ENCODE results near the gene HADHA. TPM values are rescaled to one million over a fixed set of nuclear protein-coding genes. Genes with fewer than 3 reads are reported as not detected.
A peak's percentile ranks its signal among the peaks of the same experiment; 100 is the strongest.

The HADHA gene
- total RNA-seq, 1 donor from 2014 or later: 120 TPM

DNA sequence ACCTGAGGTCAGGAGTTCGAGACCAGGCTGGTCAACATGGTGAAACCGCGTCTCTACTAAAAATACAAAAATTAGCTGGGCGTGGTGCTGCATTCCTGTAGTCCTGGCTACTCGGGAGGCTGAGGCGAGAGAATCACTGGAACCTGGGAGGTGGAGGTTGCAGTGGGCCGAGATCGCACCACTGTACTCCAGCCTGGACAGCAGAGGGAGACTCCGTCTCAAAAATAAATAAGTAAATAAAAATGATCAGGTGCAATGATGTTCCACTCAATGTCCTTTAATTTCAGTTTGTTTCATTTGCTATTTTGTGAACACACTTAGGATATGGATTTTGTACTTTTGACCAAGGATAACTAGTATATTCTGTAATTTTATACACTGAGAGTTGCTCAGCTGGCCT, 9.3 kb downstream of the HADHA start:
- H4K20me1 ChIP-seq (ENCODE audit: low read depth): no peaks in the 10 kb centered on the region
- Mint-ChIP-seq H3K9me3 (no peaks in the 10 kb centered on the region), H3K4me1 (peaks cover under 1% of the 10 kb centered on the region), H3K27me3 (ENCODE audit: insufficient read depth, low read depth) (no peaks in the 10 kb centered on the region), H3K36me3 (peaks cover 18% of the 10 kb centered on the region), H3K4me3 (no peak overlapping the region), H3K27ac (no peak overlapping the region)
- peaks cover 7% of the 10 kb centered on the region for H3K79me2 ChIP-seq (ENCODE audit: low read depth)
- no peak overlapping the region for H2AFZ ChIP-seq (replicated peaks)
- H3K27ac ChIP-seq: no peak overlapping the region
- no peak overlapping the region for H3K4me2 ChIP-seq
- no peaks in the 10 kb centered on the region for H3F3A ChIP-seq (ENCODE audit: low read depth)
- no peak for DNase-seq (ENCODE audit: low spot score)
- H3K27me3 ChIP-seq: no peaks in the 10 kb centered on the region
- TF ChIP-seq EZH2phosphoT487 (IDR thresholded peaks at IDR 0.05) (no peak), CTCF (IDR thresholded peaks at IDR 0.05) (peak; percentile 47)
- no peak overlapping the region for H3K4me3 ChIP-seq
- H3K9ac ChIP-seq: no peak overlapping the region
- no peaks in the 10 kb centered on the region for H3K4me1 ChIP-seq
- H3K36me3 ChIP-seq: no peaks in the 10 kb centered on the region
- no peaks in the 10 kb centered on the region for H3K9me3 ChIP-seq (ENCODE audit: low read depth)

DNA sequence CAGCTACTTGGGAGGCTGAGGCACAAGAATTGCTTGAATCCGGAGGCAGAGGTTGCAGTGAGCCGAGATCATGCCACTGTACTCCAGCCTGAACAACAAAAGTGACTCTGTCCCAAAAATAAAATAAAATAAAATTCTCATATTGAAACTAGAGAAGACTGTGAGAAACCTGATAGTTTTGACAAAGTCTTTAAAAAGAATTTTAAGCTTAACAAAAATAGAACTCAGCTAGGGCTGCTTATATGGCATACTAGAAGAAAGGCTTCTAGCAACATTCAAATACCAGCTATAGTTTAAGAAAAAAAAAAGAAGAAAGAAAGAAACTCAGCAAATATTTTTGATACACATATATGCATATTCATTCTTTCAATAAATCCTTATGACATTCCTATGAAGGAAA, 13.6 kb downstream of the HADHA start:
- Mint-ChIP-seq H3K4me3 (no peak overlapping the region), H3K27ac (no peak overlapping the region), H3K36me3 (peaks cover 43% of the 10 kb centered on the region), H3K4me1 (no peaks in the 10 kb centered on the region), H3K27me3 (ENCODE audit: insufficient read depth, low read depth) (no peaks in the 10 kb centered on the region), H3K9me3 (peaks cover 2% of the 10 kb centered on the region)
- Histone ChIP-seq H4K20me1 (ENCODE audit: low read depth) (no peaks in the 10 kb centered on the region), H2AFZ (replicated peaks) (no peak overlapping the region), H3K4me2 (no peak overlapping the region), H3K79me2 (ENCODE audit: low read depth) (no peaks in the 10 kb centered on the region), H3K9ac (no peak overlapping the region), H3K4me3 (no peak overlapping the region), H3K27ac (no peak overlapping the region), H3K9me3 (ENCODE audit: low read depth) (no peaks in the 10 kb centered on the region), H3K27me3 (no peaks in the 10 kb centered on the region), H3K4me1 (no peaks in the 10 kb centered on the region), H3F3A (ENCODE audit: low read depth) (peaks cover 4% of the 10 kb centered on the region), H3K36me3 (peaks cover 16% of the 10 kb centered on the region)
- TF ChIP-seq CTCF (IDR thresholded peaks at IDR 0.05) (no peak), EZH2phosphoT487 (IDR thresholded peaks at IDR 0.05) (no peak), EZH2 (IDR thresholded peaks at IDR 0.05) (no peak)
- DNase-seq (ENCODE audit: low spot score): no peak

DNA sequence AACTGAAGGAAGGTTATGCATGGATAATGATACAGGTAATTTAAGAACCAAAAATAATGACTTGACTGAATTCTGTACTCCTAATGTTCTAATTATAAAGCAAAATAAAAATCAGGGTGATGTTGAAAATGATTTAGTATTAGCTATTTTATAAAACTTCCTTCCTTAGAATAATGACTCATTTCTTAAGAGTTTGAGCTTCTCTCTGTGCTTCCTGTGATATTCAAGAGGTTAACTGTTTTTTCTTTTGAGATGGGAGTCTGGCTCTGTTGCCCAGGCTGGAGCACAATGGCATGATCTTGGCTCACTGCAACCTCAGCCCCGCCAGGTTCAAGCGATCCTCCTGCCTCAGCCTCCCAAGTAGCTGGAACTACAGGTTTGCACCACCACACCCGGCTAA, 14.8 kb downstream of the HADHA start:
- peaks cover 20% of the 10 kb centered on the region for H3K36me3 ChIP-seq
- no peak overlapping the region for H3K4me3 Mint-ChIP-seq
- no peak overlapping the region for H3K27ac Mint-ChIP-seq
- H3K36me3 Mint-ChIP-seq: peaks cover 43% of the 10 kb centered on the region
- no peaks in the 10 kb centered on the region for H3K4me1 ChIP-seq
- H3K9ac ChIP-seq: no peak overlapping the region
- no peaks in the 10 kb centered on the region for H3K79me2 ChIP-seq (ENCODE audit: low read depth)
- H3K4me3 ChIP-seq: no peak overlapping the region
- no peaks in the 10 kb centered on the region for H3K27me3 Mint-ChIP-seq (ENCODE audit: insufficient read depth, low read depth)
- no peaks in the 10 kb centered on the region for H3K4me1 Mint-ChIP-seq
- H3F3A ChIP-seq (ENCODE audit: low read depth): peaks cover 4% of the 10 kb centered on the region
- H3K27ac ChIP-seq: no peak overlapping the region
- no peaks in the 10 kb centered on the region for H3K27me3 ChIP-seq
- no peak for DNase-seq (ENCODE audit: low spot score)
- H3K4me2 ChIP-seq: no peak overlapping the region
- no peak overlapping the region for H2AFZ ChIP-seq (replicated peaks)
- TF ChIP-seq CTCF (IDR thresholded peaks at IDR 0.05) (no peak), EZH2phosphoT487 (IDR thresholded peaks at IDR 0.05) (no peak), EZH2 (IDR thresholded peaks at IDR 0.05) (no peak)
- peaks cover 4% of the 10 kb centered on the region for H3K9me3 Mint-ChIP-seq
- H4K20me1 ChIP-seq (ENCODE audit: low read depth): no peaks in the 10 kb centered on the region
- no peaks in the 10 kb centered on the region for H3K9me3 ChIP-seq (ENCODE audit: low read depth)
